HepG2 (cell line): ENCODE measurements around the gene CNTF. TPM values are rescaled to one million over a fixed set of nuclear protein-coding genes. Genes with fewer than 3 reads are reported as not detected.

Source experiments
- ATAD3A ChIP-seq: sonication (generic); formaldehyde crosslinking; IDR thresholded peaks from 2 replicates; pipeline ENCODE4 v1.4.0; 2020; ENCODE audit warnings: missing genetic modification reagents
- CREB3 ChIP-seq: sonication (generic); formaldehyde crosslinking; IDR thresholded peaks from 2 replicates; pipeline ENCODE4 v1.5.0; 2020; ENCODE audit warnings: missing genetic modification reagents
- HCFC1 ChIP-seq: fragments of 150-350 bp; IDR thresholded peaks from 2 replicates; pipeline ENCODE4 v1.6.1; 2014; ENCODE audit warnings: low read depth, low read length
- HNRNPUL1 ChIP-seq: fragments of 200-400 bp; formaldehyde crosslinking; IDR thresholded peaks from 2 replicates; pipeline ENCODE4 v1.6.1; 2017; ENCODE audit warnings: low read depth, mild to moderate bottlenecking, low read length, moderate library complexity
- KAT7 ChIP-seq: IDR thresholded peaks from 2 replicates; pipeline ENCODE4 v1.6.1; 2018; ENCODE audit warnings: borderline replicate concordance, missing compliant biosample characterization
- KLF12 ChIP-seq: sonication (generic); formaldehyde crosslinking; IDR thresholded peaks from 2 replicates; pipeline ENCODE4 v1.4.0; 2020; ENCODE audit warnings: missing genetic modification reagents, borderline replicate concordance
- KLF16 ChIP-seq, 2 experiments: sonication (generic) in 1 of 2; formaldehyde crosslinking in 1 of 2; IDR thresholded peaks; 2 replicates each; pipeline versions ENCODE4 v1.6.1 to v1.8.0; 2016 to 2023; ENCODE audit warnings: missing genetic modification reagents in 2 of 2, missing compliant biosample characterization in 1 of 2
- MYC ChIP-seq: sonication (generic); formaldehyde crosslinking; IDR thresholded peaks from 2 replicates; pipeline ENCODE4 v1.9.0; 2021; ENCODE audit warnings: missing genetic modification reagents, borderline replicate concordance
- POLR2A ChIP-seq, 2 experiments: IDR thresholded peaks; 2 replicates each; pipeline ENCODE4 v1.6.1; 2011; ENCODE audit warnings: low read depth in 2 of 2, low read length in 2 of 2, mild to moderate bottlenecking in 1 of 2, moderate library complexity in 1 of 2; ENCODE audit not compliant: insufficient read depth in 1 of 2
- POLR2AphosphoS5 ChIP-seq: IDR thresholded peaks from 2 replicates; pipeline ENCODE4 v1.6.1; 2012; ENCODE audit warnings: low read depth, low read length
- PPARG ChIP-seq: conservative IDR thresholded peaks from 2 replicates; pipeline ENCODE4 v1.6.1; 2016; ENCODE audit warnings: missing biosample characterization, missing genetic modification reagents
- RBAK ChIP-seq: sonication (generic); formaldehyde crosslinking; IDR thresholded peaks from 2 replicates; pipeline ENCODE4 v1.5.1; 2020; ENCODE audit warnings: mild to moderate bottlenecking, missing genetic modification reagents
- ZNF205 ChIP-seq: IDR thresholded peaks from 2 replicates; pipeline ENCODE4 v1.6.1; 2018; ENCODE audit warnings: missing biosample characterization, missing genetic modification reagents
- ZNF333 ChIP-seq: sonication (generic); formaldehyde crosslinking; IDR thresholded peaks from 2 replicates; pipeline ENCODE4 v1.4.0; 2020; ENCODE audit warnings: mild to moderate bottlenecking, missing genetic modification reagents, borderline replicate concordance
- ZNF367 ChIP-seq: sonication (generic); formaldehyde crosslinking; IDR thresholded peaks from 2 replicates; pipeline ENCODE4 v1.4.0; 2020; ENCODE audit warnings: missing genetic modification reagents, borderline replicate concordance
- ZNF431 ChIP-seq: sonication (generic); formaldehyde crosslinking; IDR thresholded peaks from 2 replicates; pipeline ENCODE4 v1.9.0; 2022; ENCODE audit warnings: missing genetic modification reagents, low read depth, mild to moderate bottlenecking, borderline replicate concordance
- ZNF549 ChIP-seq: sonication (generic); formaldehyde crosslinking; IDR thresholded peaks from 2 replicates; pipeline ENCODE4 v1.5.0; 2020; ENCODE audit warnings: missing genetic modification reagents
- ZNF609 ChIP-seq: sonication (generic); formaldehyde crosslinking; IDR thresholded peaks from 2 replicates; pipeline ENCODE4 v1.4.0; 2020; ENCODE audit warnings: mild to moderate bottlenecking, missing genetic modification reagents, borderline replicate concordance
- ZNF772 ChIP-seq: sonication (generic); formaldehyde crosslinking; IDR thresholded peaks from 2 replicates; pipeline ENCODE4 v1.5.0; 2020; ENCODE audit warnings: mild to moderate bottlenecking, missing genetic modification reagents
- ZNF788 ChIP-seq: sonication (generic); formaldehyde crosslinking; IDR thresholded peaks from 2 replicates; pipeline ENCODE4 v1.5.0; 2020; ENCODE audit warnings: mild to moderate bottlenecking, missing genetic modification reagents, borderline replicate concordance
- ZNF790 ChIP-seq: sonication (generic); formaldehyde crosslinking; IDR thresholded peaks from 2 replicates; pipeline ENCODE4 v1.8.0; 2022; ENCODE audit warnings: missing genetic modification reagents, mild to moderate bottlenecking, borderline replicate concordance
- polyA plus RNA-seq, 8 experiments: library from polyadenylated mRNA; depleted of rRNA in 3 of 8; stranded (reverse) in 7 of 8; unstranded in 1 of 8; fragments of >200 nt; fragmentation: Illumina TruSeq in 4 of 8; extraction: Trizol in 4 of 8; gene quantifications; 2 replicates each; pipeline versions ENCODE4 v1.2.1 to v1.2.3, GENCODE V29; 2011 to 2016; ENCODE audit warnings: low read depth in 4 of 8, missing spikeins in 1 of 8, mixed read lengths in 1 of 8; ENCODE audit not compliant: insufficient read depth in 1 of 8
- total RNA-seq, 5 experiments: library from RNA; depleted of rRNA; stranded (reverse); fragments of >200 nt; fragmentation: Illumina TruSeq; extraction: Trizol; gene quantifications; 2 replicates each; pipeline ENCODE4 v1.2.3, GENCODE V29; 2016; ENCODE audit warnings: low read depth in 1 of 5
- TF ChIP-seq, protein P1 (sequence below): sonication (generic); formaldehyde crosslinking; IDR thresholded peaks from 2 replicates; pipeline ENCODE4 v1.8.0; 2022; ENCODE audit warnings: mild to moderate bottlenecking, missing genetic modification reagents

The CNTF gene
- total and polyA plus RNA-seq, 2 of the 13 experiments (the other 11 are each of a cell fraction or from before 2014, with no cell fraction given): 0.51 to 2.3 TPM

DNA sequence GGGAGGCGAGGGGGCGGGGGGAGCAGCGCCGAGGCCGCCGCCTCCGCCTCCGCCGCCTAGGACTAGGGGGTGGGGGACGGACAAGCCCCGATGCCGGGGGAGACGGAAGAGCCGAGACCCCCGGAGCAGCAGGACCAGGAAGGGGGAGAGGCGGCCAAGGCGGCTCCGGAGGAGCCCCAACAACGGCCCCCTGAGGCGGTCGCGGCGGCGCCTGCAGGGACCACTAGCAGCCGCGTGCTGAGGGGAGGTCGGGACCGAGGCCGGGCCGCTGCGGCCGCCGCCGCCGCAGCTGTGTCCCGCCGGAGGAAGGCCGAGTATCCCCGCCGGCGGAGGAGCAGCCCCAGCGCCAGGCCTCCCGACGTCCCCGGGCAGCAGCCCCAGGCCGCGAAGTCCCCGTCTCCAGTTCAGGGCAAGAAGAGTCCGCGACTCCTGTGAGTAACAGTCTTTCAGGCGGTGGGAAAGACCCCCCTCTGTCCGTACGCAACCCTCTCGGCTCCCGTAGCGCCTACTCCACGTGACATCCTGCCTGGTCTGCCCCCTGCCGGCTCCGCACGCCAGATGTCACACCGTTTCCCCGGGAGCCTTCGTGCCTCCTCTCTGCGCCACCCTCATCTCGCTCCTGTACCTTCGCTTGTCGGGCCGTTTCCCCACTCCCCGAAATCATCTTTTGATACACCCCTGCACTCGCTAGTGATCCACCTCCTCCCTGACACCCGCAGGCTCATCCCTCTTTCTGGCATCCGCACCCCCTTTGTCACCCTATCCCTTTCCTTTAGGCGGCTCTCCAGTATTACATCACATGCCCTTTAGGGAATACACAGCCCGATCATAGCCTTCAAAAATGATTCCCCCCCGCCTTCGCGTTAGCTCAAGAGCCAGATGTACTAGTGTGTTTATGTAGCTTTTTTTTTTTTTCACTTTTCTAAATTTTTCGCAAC, 43.0 kb upstream of the CNTF start (continued):
- peak in 1 of 2 experiments; percentile 66; a peak in 1 of 4 replicates for TF ChIP-seq KLF16 (CRISPR knock-in tag; IDR thresholded peaks at IDR 0.05)
- TF ChIP-seq KAT7 (CRISPR knock-in tag): peak; percentile 98
- TF ChIP-seq POLR2A (IDR thresholded peaks at IDR 0.05; ENCODE audit: insufficient read depth in 1 of 2, low read depth in 2 of 2, low read length in 2 of 2): peak; percentile 68 to 92
- TF ChIP-seq CREB3 (CRISPR knock-in tag): no peak
- no peak for TF ChIP-seq PPARG (CRISPR knock-in tag)
- TF ChIP-seq RBAK: no peak
- no peak for TF ChIP-seq KLF12
- no peak; the same call in 1 of the 2 replicates for TF ChIP-seq HNRNPUL1
- peak; percentile 97 for TF ChIP-seq MYC (CRISPR knock-in tag)
- TF ChIP-seq ZNF609 (CRISPR knock-in tag): no peak
- 0 out of 2 replicates have a peak, but pooled peaks have one; percentile 60 for TF ChIP-seq ZNF431 (CRISPR knock-in tag)
- TF ChIP-seq ZNF790 (CRISPR knock-in tag): no peak
- TF ChIP-seq ZNF367 (CRISPR knock-in tag): no peak
- peak; percentile 62 for TF ChIP-seq HCFC1
- TF ChIP-seq, protein P1, sequence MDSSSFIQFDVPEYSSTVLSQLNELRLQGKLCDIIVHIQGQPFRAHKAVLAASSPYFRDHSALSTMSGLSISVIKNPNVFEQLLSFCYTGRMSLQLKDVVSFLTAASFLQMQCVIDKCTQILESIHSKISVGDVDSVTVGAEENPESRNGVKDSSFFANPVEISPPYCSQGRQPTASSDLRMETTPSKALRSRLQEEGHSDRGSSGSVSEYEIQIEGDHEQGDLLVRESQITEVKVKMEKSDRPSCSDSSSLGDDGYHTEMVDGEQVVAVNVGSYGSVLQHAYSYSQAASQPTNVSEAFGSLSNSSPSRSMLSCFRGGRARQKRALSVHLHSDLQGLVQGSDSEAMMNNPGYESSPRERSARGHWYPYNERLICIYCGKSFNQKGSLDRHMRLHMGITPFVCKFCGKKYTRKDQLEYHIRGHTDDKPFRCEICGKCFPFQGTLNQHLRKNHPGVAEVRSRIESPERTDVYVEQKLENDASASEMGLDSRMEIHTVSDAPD: 0 out of 2 replicates have a peak, but pooled peaks have one; percentile 15
- no peak for TF ChIP-seq ZNF205 (CRISPR knock-in tag)
- no peak for TF ChIP-seq ZNF549
- no peak for TF ChIP-seq ZNF788 (CRISPR knock-in tag)
- no peak for TF ChIP-seq ZNF333 (CRISPR knock-in tag)
- TF ChIP-seq POLR2AphosphoS5: peak; percentile 74
- no peak for TF ChIP-seq ATAD3A (CRISPR knock-in tag)
- TF ChIP-seq ZNF772 (CRISPR knock-in tag): peak; percentile 66; the same call in 1 of the 2 replicates
